Astrocyte (in vitro differentiated cells and primary cell): ENCODE measurements around the gene ZNF133. TPM values are rescaled to one million over a fixed set of nuclear protein-coding genes. Genes with fewer than 3 reads are reported as not detected.
A peak's percentile ranks its signal among the peaks of the same experiment; 100 is the strongest.

Source experiments
- DNase-seq: peaks from one replicate; pipeline ENCODE4 v3.0.0-alpha.2; 2010; ENCODE audit warnings: low read depth
- FAIRE-seq: peaks from 2 replicates; lab custom pipeline; 2011; peaks lifted over from hg19 to GRCh38; lab: Jason Lieb, UNC
- H2AFZ ChIP-seq: 2 replicates; pipeline ENCODE4 v1.6.0; 2012; ENCODE audit warnings: low read depth, low read length, inconsistent platforms
- H3K27ac ChIP-seq: 2 replicates; pipeline ENCODE4 v1.5.1; 2011; ENCODE audit warnings: low read depth, low read length, inconsistent platforms
- H3K27me3 ChIP-seq: 2 replicates; pipeline ENCODE4 v1.6.0; 2011; ENCODE audit warnings: low read length, inconsistent platforms; ENCODE audit not compliant: insufficient read depth
- H3K36me3 ChIP-seq: 2 replicates; pipeline ENCODE4 v1.5.1; 2011; ENCODE audit warnings: low read length, inconsistent platforms; ENCODE audit not compliant: insufficient read depth
- H3K4me1 ChIP-seq: 2 replicates; pipeline ENCODE4 v1.5.1; 2011; ENCODE audit warnings: low read length, inconsistent platforms; ENCODE audit not compliant: insufficient read depth
- H3K4me2 ChIP-seq: 2 replicates; pipeline ENCODE4 v1.6.0; 2012; ENCODE audit warnings: low read length, inconsistent platforms
- H3K4me3 ChIP-seq: 2 replicates; pipeline ENCODE4 v1.5.1; 2011; ENCODE audit warnings: low read depth, mild to moderate bottlenecking, low read length, inconsistent platforms; ENCODE audit not compliant: insufficient read depth
- H3K79me2 ChIP-seq: 2 replicates; pipeline ENCODE4 v1.6.0; 2012; ENCODE audit warnings: mild to moderate bottlenecking, low read length, inconsistent platforms; ENCODE audit not compliant: insufficient read depth
- H3K9ac ChIP-seq: 2 replicates; pipeline ENCODE4 v1.6.0; 2012; ENCODE audit warnings: mild to moderate bottlenecking, low read length, inconsistent platforms
- H3K9me3 ChIP-seq: 2 replicates; pipeline ENCODE4 v1.5.1; 2012; ENCODE audit warnings: low read depth, mild to moderate bottlenecking, low read length, inconsistent platforms; ENCODE audit not compliant: insufficient read depth
- H4K20me1 ChIP-seq: 2 replicates; pipeline ENCODE4 v1.6.0; 2012; ENCODE audit warnings: low read length, inconsistent platforms; ENCODE audit not compliant: insufficient read depth
- H3K27ac Mint-ChIP-seq: one replicate; pipeline ENCODE4 v1.8.0; 2021; ENCODE audit warnings: mild to moderate bottlenecking, mixed read lengths; ENCODE audit not compliant: unreplicated experiment
- H3K27me3 Mint-ChIP-seq: one replicate; pipeline ENCODE4 v1.8.0; 2021; ENCODE audit warnings: low read depth, mixed read lengths; ENCODE audit not compliant: unreplicated experiment
- H3K36me3 Mint-ChIP-seq: one replicate; pipeline ENCODE4 v1.8.0; 2021; ENCODE audit warnings: low read depth, mixed read lengths; ENCODE audit not compliant: unreplicated experiment
- H3K4me1 Mint-ChIP-seq: one replicate; pipeline ENCODE4 v1.8.0; 2021; ENCODE audit warnings: low read depth, mixed read lengths; ENCODE audit not compliant: unreplicated experiment
- H3K4me3 Mint-ChIP-seq: one replicate; pipeline ENCODE4 v1.8.0; 2021; ENCODE audit warnings: mild to moderate bottlenecking, moderate library complexity, mixed read lengths; ENCODE audit not compliant: unreplicated experiment
- H3K9me3 Mint-ChIP-seq: one replicate; pipeline ENCODE4 v1.8.0; 2021; ENCODE audit warnings: mild to moderate bottlenecking, mixed read lengths; ENCODE audit not compliant: unreplicated experiment
- CTCF ChIP-seq: IDR thresholded peaks from 2 replicates; pipeline ENCODE4 v1.5.1; 2011; ENCODE audit warnings: low read depth, mild to moderate bottlenecking, inconsistent platforms, low read length, moderate library complexity; ENCODE audit not compliant: insufficient read depth
- EZH2 ChIP-seq: IDR thresholded peaks from 2 replicates; pipeline ENCODE4 v1.6.1; 2012; ENCODE audit warnings: mild to moderate bottlenecking, low read length, inconsistent platforms; ENCODE audit not compliant: insufficient read depth
- total RNA-seq: library from RNA; stranded (reverse); gene quantifications from 2 replicates; pipeline ENCODE4 v1.2.1, GENCODE V29; 2021

The ZNF133 gene
- total RNA-seq, 1 donor from 2014 or later = 12.5 TPM

GRCh38 chr20:18259730-18260129 is 28.6 kb upstream of the ZNF133 start:
- Mint-ChIP-seq H3K36me3 (no peaks in the 10 kb centered on the region), H3K27ac (no peak overlapping the region), H3K4me1 (peaks cover 2% of the 10 kb centered on the region), H3K27me3 (peaks cover 5% of the 10 kb centered on the region), H3K9me3 (no peaks in the 10 kb centered on the region), H3K4me3 (no peak overlapping the region)
- no peak overlapping the region for H2AFZ ChIP-seq
- H3K4me3 ChIP-seq = no peak overlapping the region
- no peaks in the 10 kb centered on the region for H3K27me3 ChIP-seq
- DNase-seq (no peak), FAIRE-seq (no peak)
- H3K4me1 ChIP-seq = no peaks in the 10 kb centered on the region
- TF ChIP-seq CTCF = no peak
- TF ChIP-seq EZH2 = no peak
- H3K9ac ChIP-seq = no peak overlapping the region
- no peak overlapping the region for H3K27ac ChIP-seq
- no peaks in the 10 kb centered on the region for H3K9me3 ChIP-seq
- no peak overlapping the region for H3K4me2 ChIP-seq
- no peaks in the 10 kb centered on the region for H3K36me3 ChIP-seq
- H4K20me1 ChIP-seq = no peaks in the 10 kb centered on the region
- H3K79me2 ChIP-seq = no peaks in the 10 kb centered on the region

GRCh38 chr20:18263723-18264122 is 24.6 kb upstream of the ZNF133 start:
- Mint-ChIP-seq H3K4me3 (no peak overlapping the region), H3K27me3 (no peaks in the 10 kb centered on the region), H3K36me3 (no peaks in the 10 kb centered on the region), H3K9me3 (no peaks in the 10 kb centered on the region), H3K27ac (peak overlapping the region; percentile 86), H3K4me1 (peaks cover 2% of the 10 kb centered on the region)
- no peaks in the 10 kb centered on the region for H3K9me3 ChIP-seq
- H4K20me1 ChIP-seq = no peaks in the 10 kb centered on the region
- TF ChIP-seq EZH2 = no peak
- TF ChIP-seq CTCF = no peak
- H2AFZ ChIP-seq = no peak overlapping the region
- H3K4me2 ChIP-seq = no peak overlapping the region
- H3K79me2 ChIP-seq = no peaks in the 10 kb centered on the region
- no peaks in the 10 kb centered on the region for H3K4me1 ChIP-seq
- H3K27ac ChIP-seq = no peak overlapping the region
- no peak overlapping the region for H3K4me3 ChIP-seq
- H3K9ac ChIP-seq = no peak overlapping the region
- no peak for DNase-seq
- no peaks in the 10 kb centered on the region for H3K27me3 ChIP-seq
- FAIRE-seq = no peak
- no peaks in the 10 kb centered on the region for H3K36me3 ChIP-seq

GRCh38 chr20:18265441-18265840 is 22.9 kb upstream of the ZNF133 start:
- FAIRE-seq (no peak), DNase-seq (no peak)
- Histone ChIP-seq H2AFZ (no peak overlapping the region), H3K27me3 (no peaks in the 10 kb centered on the region), H3K4me1 (no peaks in the 10 kb centered on the region), H3K27ac (no peak overlapping the region), H3K36me3 (no peaks in the 10 kb centered on the region), H3K4me2 (no peak overlapping the region), H4K20me1 (no peaks in the 10 kb centered on the region), H3K9me3 (no peaks in the 10 kb centered on the region), H3K79me2 (no peaks in the 10 kb centered on the region), H3K4me3 (no peak overlapping the region), H3K9ac (no peak overlapping the region)
- Mint-ChIP-seq H3K27me3 (no peaks in the 10 kb centered on the region), H3K4me1 (peaks cover 2% of the 10 kb centered on the region), H3K27ac (no peak overlapping the region), H3K4me3 (no peak overlapping the region), H3K36me3 (no peaks in the 10 kb centered on the region), H3K9me3 (no peaks in the 10 kb centered on the region)
- no peak for TF ChIP-seq CTCF
- TF ChIP-seq EZH2 = no peak
